SKM-1 treated with dmso at 0.1 percent for 144 hours (cell line): ENCODE measurements around the gene ENAH.
"Not testable (repeated sequence)": the region's sequence is repeated elsewhere in the genome, so short reads cannot be mapped to it uniquely, and the experiment has no call there.

Experiments
- DNase-seq: peaks from one replicate; lab custom pipeline; 2025; ENCODE audit not compliant: unreplicated experiment; lab: John Stamatoyannopoulos, UW

Gene ENAH

DNA sequence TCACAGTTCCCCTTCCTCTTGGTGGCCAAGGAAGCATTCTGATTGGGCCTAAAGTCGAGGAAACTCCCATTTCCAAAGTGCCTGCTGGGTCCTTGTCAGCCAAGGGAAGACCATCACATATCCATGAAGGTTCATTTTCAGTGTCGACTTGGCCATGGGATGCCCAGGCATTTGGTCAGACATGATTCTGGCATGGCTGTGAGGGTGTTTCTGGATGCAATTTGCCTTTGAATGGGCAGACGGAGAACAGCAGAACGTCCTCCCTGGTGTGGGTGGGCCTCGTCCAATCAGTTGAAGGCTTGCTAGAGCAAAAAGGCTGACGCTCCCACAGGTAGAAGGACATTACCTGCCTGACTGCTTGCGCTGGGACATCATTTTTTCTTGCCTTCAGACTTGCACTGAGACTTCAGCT lies 176.8 kb downstream of the ENAH start:
- DNase-seq, result no peak

- peak; percentile 73 for DNase-seq
These were observed 177.7 kb downstream of the ENAH start for GRCh38 chr1:225474986-225475820.

GRCh38 chr1:225474439-225474985 lies 178.4 kb downstream of the ENAH start:
- DNase-seq, result no peak

GRCh38 chr1:225473676-225474438 lies 179.1 kb downstream of the ENAH start:
- DNase-seq, result not testable (repeated sequence)

DNA sequence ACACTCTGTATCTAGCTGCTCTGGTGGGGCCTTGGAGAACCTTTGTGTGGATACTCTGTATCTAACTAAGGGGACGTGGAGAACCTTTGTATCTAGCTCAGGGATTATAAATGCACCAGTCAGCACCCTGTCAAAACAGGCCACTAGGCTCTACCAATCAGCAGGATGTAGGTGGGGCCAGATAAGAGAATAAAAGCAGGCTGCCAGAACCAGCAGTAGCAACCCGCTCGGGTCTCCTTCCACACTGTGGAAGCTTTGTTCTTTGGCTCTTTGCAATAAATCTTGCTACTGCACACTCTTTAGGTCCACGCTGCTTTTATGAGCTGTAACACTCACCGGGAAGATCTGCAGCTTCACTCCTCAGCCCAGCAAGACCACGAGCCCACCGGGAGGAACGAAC lies 179.7 kb downstream of the ENAH start:
- DNase-seq, result not testable (repeated sequence)

DNA sequence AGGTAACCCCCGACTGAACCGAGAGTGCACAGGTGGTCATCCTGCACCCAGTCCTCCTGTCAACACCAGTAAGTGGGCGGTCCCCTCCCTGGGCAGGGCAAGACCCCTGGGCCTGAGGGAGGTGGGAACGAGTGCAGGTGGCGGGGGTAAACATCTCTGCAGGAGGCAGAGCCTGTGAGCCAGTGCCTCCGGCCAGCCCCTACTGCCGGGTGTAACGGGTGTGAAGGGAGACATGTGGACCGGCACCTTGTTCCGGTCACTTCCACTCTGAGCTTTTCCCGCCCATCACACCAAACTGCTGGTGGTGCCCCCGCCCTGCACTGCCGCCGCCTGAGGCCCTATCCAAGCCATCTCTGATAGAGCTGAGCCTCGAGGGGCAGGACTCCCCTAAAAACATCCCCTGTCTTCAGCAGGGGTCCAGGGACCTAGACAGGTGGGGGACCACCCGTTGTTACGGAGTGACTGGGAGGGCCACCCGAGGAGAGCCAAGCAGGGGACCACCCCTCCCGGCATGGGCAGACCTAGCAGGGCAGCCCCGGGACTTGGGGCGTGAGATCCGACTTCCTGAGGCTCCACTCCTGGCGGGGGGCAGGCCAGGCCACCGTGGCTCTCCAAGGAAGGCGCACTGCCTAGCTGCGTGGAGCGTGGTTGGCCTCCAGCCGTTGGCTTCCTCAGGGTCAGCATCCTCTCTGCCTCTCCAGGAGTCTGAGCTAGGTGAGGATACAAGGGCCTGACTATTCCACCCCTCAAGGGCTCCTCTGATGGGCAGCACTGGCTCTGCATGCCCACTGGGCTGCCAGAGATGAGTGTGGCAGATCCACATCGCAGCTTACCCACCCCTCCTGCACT lies 181.2 kb downstream of the ENAH start:
- DNase-seq, result no peak

GRCh38 chr1:225471109-225471452 lies 181.8 kb downstream of the ENAH start:
- DNase-seq, result no peak

- no peak for DNase-seq
These were observed 182.5 kb downstream of the ENAH start for GRCh38 chr1:225470211-225471108.

- DNase-seq, result no peak
These were observed 183.9 kb downstream of the ENAH start for GRCh38 chr1:225469051-225469450.

DNA sequence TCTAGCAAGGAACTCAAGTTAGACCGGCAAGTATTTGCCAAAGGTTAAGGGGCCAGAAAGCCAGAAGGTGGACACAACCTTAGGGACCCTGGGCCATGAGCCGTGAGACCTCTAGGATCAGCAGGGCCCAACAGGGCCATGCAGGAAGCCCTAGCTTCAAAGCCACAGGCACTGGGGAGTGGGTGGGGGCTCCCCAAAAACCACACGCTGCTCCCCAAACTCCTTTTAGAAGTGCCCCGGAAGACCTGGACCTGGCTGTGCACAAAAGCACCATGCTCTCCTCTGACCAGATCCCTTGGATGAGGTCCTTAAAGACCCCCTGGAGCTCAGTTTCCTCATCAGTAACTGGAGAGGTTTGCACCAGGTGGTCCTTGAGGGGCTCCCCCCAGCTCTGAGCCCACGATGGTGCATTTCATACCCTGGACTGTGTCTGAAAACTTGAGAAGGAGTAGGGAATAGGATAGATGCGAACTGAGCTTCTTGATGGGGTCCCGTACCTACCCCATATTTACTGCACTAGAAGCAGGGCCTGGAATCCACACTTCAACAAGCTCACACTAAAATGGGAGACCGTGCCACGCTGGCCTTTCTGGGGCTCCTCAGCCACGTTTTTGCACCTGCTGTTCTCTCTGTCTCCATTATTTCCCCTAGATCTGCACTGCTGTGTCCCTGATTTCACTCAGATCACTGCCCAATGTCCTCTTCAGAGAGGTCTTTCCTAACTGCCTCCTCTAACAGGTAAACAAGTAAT lies 184.5 kb downstream of the ENAH start:
- DNase-seq, result no peak

DNA sequence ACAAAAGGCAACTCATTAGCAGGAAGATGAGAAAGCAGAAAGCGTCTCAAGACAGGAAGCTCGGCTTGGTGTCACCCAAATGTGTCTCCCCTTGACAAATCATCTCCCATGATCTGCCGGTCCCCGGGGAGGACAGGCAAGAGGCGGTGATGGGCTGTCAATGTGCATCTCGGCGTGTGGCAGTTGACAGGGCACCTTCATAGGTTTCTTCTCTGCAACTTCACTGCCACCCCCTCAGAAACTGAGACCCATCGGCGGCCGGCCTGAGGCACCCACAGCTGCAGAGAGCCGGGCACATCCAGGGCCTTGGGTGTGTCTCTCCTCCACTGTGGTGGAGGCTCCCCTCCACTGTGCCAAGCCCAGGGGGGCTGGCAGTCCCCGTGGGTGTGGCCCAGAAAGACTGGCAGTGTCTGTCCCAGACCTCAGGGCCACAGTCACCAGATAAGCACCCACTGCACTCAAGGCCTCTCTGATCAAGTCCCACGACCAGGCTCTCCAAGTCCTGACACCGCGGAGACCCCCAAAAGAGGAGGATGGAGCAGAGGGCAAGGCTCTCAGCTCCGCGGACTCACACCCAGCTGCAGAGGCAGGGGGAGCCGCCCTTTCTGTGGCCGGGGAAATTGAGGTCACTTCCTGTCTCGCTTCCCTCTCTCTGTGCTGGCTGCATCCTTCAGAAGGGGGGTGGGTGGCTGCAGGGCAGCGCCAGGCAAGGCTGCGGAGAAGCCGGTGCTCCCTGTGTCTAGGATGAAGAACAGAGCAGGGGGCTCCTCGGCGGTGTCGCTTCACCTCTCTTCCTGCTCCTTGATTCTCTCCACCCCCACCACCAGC lies 185.5 kb downstream of the ENAH start:
- DNase-seq, result peak; percentile 95

DNA sequence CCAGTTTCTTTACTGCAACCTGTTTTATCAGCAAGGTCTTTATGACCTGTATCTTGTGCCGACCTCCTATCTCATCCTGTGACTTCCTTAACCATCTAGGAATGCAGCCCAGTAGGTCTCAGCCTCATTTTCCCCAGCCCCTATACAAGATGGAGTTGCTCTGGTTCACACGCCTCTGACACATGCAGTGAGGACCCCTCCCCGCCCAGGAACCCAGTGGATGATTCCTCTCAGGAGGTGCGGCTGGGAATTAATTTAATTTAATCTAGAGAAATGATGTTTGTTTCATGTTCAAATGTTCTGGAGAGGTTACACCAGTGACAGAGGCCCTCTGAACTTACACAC lies 186.1 kb downstream of the ENAH start:
- no peak for DNase-seq

- DNase-seq, result no peak
These were observed 187.0 kb downstream of the ENAH start for GRCh38 chr1:225465793-225466517.

DNA sequence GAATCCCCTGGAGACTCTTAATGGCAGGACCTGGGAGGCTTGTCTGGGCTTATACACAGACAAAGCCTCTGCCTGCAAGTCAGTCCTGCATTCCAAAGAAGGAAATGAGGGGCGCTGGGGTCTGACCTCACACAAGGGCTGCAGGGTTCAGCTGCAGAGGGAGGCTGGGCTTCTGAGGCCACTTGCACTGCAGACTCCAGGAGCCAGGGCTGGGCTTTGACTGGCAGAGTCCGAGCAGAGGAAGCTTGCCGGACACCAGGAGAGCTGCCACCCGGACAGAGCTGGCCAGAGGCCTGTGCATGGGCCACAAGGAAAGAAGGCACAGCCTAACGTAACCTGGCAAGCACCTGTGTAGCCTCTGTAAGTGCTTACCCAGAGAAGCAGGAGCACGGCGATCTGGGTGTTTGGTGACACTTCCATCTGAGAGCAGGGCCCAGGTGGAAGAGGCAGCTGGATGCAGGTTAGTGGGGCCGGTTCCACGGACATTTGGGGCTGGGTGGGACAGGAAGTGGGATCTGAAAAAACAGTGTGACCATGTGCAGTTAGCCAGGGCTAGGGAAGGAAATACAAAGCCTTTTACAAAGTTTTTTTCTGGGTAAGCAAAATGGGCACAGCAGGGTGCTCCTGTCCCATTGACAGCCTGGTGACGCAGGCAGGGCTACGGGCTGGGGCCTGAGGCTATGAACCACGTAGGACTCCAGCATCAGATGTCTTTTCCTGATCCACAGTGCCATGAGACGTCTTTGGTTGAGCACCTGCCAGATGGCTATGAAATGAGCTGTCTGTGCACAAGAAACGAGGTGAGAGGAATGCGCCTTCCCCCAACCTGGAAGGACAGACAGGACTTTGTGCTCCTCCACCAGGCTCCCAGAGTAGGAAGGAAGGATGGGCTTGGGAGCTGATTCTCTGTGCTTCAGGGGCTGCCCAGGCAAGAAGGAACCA lies 187.8 kb downstream of the ENAH start:
- DNase-seq, result no peak

DNA sequence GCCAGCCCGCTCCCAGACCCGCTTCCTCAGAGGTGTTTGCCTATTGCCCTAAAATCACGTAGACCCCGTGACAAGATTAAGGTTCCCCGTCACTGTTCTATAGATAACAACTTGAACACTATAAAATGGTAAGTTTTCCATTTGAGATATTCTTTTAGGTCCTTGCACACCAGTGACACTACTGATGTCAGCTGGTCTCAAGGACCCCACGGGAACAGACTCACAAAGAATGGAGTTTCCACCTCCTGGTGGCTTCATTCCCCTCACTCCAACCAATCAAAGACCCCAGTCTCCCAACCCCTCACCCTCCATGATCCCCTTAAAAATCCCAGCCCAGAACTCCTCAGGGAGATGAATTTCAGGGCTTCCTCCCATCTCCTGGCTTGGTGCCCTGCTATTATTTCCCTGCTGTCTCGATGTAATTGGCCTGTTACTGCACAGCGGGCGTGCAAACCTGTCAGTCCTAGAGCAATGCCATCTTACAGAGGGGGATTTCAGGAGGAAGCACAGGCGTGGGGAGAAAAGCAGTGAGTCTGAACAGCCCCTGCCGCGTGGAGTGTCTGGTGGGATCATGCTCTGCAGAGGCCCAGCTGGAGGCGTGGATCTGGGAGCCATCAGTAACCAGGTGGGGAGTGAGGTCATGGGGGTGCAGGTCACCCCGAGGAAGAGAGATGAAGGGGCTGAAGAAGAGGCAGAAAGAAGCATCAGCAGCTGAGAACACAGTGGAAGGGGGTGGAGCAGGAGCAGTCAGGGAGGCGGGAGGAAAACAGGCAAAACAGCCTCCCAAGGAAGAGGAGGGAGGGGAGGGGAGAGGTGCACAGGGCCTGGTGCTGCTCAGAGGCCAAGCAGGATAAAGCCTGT lies 190.0 kb downstream of the ENAH start:
- DNase-seq, result no peak

DNA sequence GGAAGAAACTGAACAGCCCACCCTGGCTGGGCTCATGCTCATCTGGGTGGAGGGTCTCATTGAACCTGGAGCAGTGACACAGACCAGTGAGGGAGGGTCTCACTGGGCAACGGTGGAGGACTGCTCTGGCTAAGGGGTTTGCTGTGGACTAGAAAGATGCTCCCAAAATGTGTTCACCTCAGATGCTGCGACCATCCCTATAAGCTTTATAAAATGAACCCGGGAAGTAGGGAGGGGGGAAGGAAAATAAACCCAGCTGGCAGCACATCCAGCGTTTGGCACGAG lies 190.6 kb downstream of the ENAH start:
- no peak for DNase-seq
